ACC112 (cell line): ENCODE results near the gene CFAP65.

Source experiments
- H2AFZ ChIP-seq: fragments of 200-600 bp; sonication (generic); one replicate; pipeline ENCODE4 v1.6.0; 2017; ENCODE audit warnings: antibody characterized with exemption, low read length; ENCODE audit not compliant: unreplicated experiment
- H3K27ac ChIP-seq: fragments of 200-600 bp; sonication (generic); 2 replicates; pipeline ENCODE4 v1.5.1; 2014; ENCODE audit warnings: low read depth, mild to moderate bottlenecking, antibody characterized with exemption, low read length, moderate library complexity
- H3K27me3 ChIP-seq: fragments of 200-600 bp; sonication (generic); 2 replicates; pipeline ENCODE4 v1.6.1; 2014; ENCODE audit warnings: mild to moderate bottlenecking, antibody characterized with exemption, low read length, moderate library complexity, mixed read lengths; ENCODE audit not compliant: insufficient read depth
- H3K36me3 ChIP-seq: fragments of 200-600 bp; sonication (generic); 2 replicates; pipeline ENCODE4 v1.6.1; 2016; ENCODE audit warnings: mild to moderate bottlenecking, antibody characterized with exemption, low read length, moderate library complexity, mixed read lengths; ENCODE audit not compliant: insufficient read depth
- H3K4me1 ChIP-seq: fragments of 200-600 bp; sonication (generic); one replicate; pipeline ENCODE4 v1.6.1; 2016; ENCODE audit warnings: low read length, mixed read lengths; ENCODE audit not compliant: insufficient read depth, unreplicated experiment, control insufficient read depth
- H3K4me3 ChIP-seq: fragments of 200-600 bp; sonication (generic); 2 replicates; pipeline ENCODE4 v1.5.1; 2014; ENCODE audit warnings: mild to moderate bottlenecking, low read depth, low read length
- H3K79me2 ChIP-seq: fragments of 200-600 bp; sonication (generic); one replicate; pipeline ENCODE4 v1.6.0; 2016; ENCODE audit warnings: low read length; ENCODE audit not compliant: control insufficient read depth, unreplicated experiment, insufficient read depth

Gene CFAP65

GRCh38 chr2:219049282-219049681 is 8.0 kb upstream of the CFAP65 start:
- no peaks in the 10 kb centered on the region for H3K4me1 ChIP-seq
- no peak overlapping the region for H2AFZ ChIP-seq
- peaks cover 80% of the 10 kb centered on the region for H3K27me3 ChIP-seq
- H3K36me3 ChIP-seq = no peaks in the 10 kb centered on the region
- no peak overlapping the region for H3K4me3 ChIP-seq
- H3K79me2 ChIP-seq = no peaks in the 10 kb centered on the region
- no peak overlapping the region for H3K27ac ChIP-seq

- no peak overlapping the region for H3K4me3 ChIP-seq
- H3K36me3 ChIP-seq = no peaks in the 10 kb centered on the region
- H3K27ac ChIP-seq = no peak overlapping the region
- H2AFZ ChIP-seq = no peak overlapping the region
- H3K27me3 ChIP-seq = peaks cover 89% of the 10 kb centered on the region
- no peaks in the 10 kb centered on the region for H3K4me1 ChIP-seq
- no peaks in the 10 kb centered on the region for H3K79me2 ChIP-seq
Measured at GRCh38 chr2:219045937-219046550, 4.7 kb upstream of the CFAP65 start.

- H3K4me3 ChIP-seq = no peak overlapping the region
- no peaks in the 10 kb centered on the region for H3K79me2 ChIP-seq
- no peak overlapping the region for H2AFZ ChIP-seq
- no peaks in the 10 kb centered on the region for H3K36me3 ChIP-seq
- H3K27me3 ChIP-seq = peaks cover 86% of the 10 kb centered on the region
- H3K27ac ChIP-seq = no peak overlapping the region
- no peaks in the 10 kb centered on the region for H3K4me1 ChIP-seq
Measured at GRCh38 chr2:219042750-219043149, 1.4 kb upstream of the CFAP65 start.

- Histone ChIP-seq H2AFZ (no peak overlapping the region), H3K79me2 (no peaks in the 10 kb centered on the region), H3K27me3 (peaks cover 83% of the 10 kb centered on the region)
Measured at GRCh38 chr2:219042157-219042556, 841 bp upstream of the CFAP65 start.

GRCh38 chr2:219038600-219038999 is 2.7 kb downstream of the CFAP65 start:
- H3K27me3 ChIP-seq = peaks cover 91% of the 10 kb centered on the region
- no peaks in the 10 kb centered on the region for H3K4me1 ChIP-seq
- no peaks in the 10 kb centered on the region for H3K36me3 ChIP-seq
- no peak overlapping the region for H3K27ac ChIP-seq
- H3K4me3 ChIP-seq = no peak overlapping the region
- H2AFZ ChIP-seq = no peak overlapping the region
- H3K79me2 ChIP-seq = no peaks in the 10 kb centered on the region

More at GRCh38 chr2:219042157-219042556, 841 bp upstream of the CFAP65 start:
- Histone ChIP-seq H3K4me1 (no peaks in the 10 kb centered on the region), H3K4me3 (no peak overlapping the region), H3K27ac (no peak overlapping the region), H3K36me3 (no peaks in the 10 kb centered on the region)

GRCh38 chr2:219037783-219038499 is 3.4 kb downstream of the CFAP65 start:
- Histone ChIP-seq H3K27ac (no peak overlapping the region), H3K36me3 (no peaks in the 10 kb centered on the region), H3K4me1 (no peaks in the 10 kb centered on the region), H2AFZ (no peak overlapping the region), H3K4me3 (no peak overlapping the region), H3K79me2 (no peaks in the 10 kb centered on the region), H3K27me3 (peaks cover 91% of the 10 kb centered on the region)

GRCh38 chr2:219035942-219036341 is 5.4 kb downstream of the CFAP65 start:
- Histone ChIP-seq H3K27me3 (peaks cover 82% of the 10 kb centered on the region), H3K79me2 (no peaks in the 10 kb centered on the region), H3K27ac (no peak overlapping the region), H2AFZ (no peak overlapping the region), H3K4me3 (no peak overlapping the region), H3K36me3 (no peaks in the 10 kb centered on the region), H3K4me1 (no peaks in the 10 kb centered on the region)

GRCh38 chr2:219034823-219035222 is 6.5 kb downstream of the CFAP65 start:
- Histone ChIP-seq H2AFZ (no peak overlapping the region), H3K4me1 (no peaks in the 10 kb centered on the region), H3K79me2 (no peaks in the 10 kb centered on the region), H3K36me3 (no peaks in the 10 kb centered on the region), H3K4me3 (no peak overlapping the region), H3K27ac (no peak overlapping the region), H3K27me3 (peaks cover 79% of the 10 kb centered on the region)

GRCh38 chr2:219032051-219032745 is 9.1 kb downstream of the CFAP65 start:
- Histone ChIP-seq H3K4me1 (no peaks in the 10 kb centered on the region), H3K79me2 (no peaks in the 10 kb centered on the region), H3K4me3 (no peak overlapping the region), H3K36me3 (no peaks in the 10 kb centered on the region), H2AFZ (no peak overlapping the region), H3K27ac (no peak overlapping the region), H3K27me3 (peaks cover 57% of the 10 kb centered on the region)

GRCh38 chr2:219031005-219031738 is 10.1 kb downstream of the CFAP65 start:
- Histone ChIP-seq H3K79me2 (no peaks in the 10 kb centered on the region), H2AFZ (no peak overlapping the region), H3K27ac (no peak overlapping the region), H3K36me3 (no peaks in the 10 kb centered on the region), H3K4me1 (no peaks in the 10 kb centered on the region), H3K4me3 (no peak overlapping the region), H3K27me3 (peaks cover 51% of the 10 kb centered on the region)
